ENCODE measurements around the gene PCDH19. TPM values are rescaled to one million over a fixed set of nuclear protein-coding genes. Genes with fewer than 3 reads are reported as not detected.
A peak's percentile ranks its signal among the peaks of the same experiment; 100 is the strongest.

The PCDH19 gene
- total RNA-seq, 6 donors from 2014 or later, result 0.10 to 1.0 (median 0.19) TPM

GRCh38 chrX:100407784-100408712 lies 2.0 kb downstream of the PCDH19 start:
- peak in 1 of 2 donors; percentile 57 for DNase-seq

GRCh38 chrX:100407147-100407783 lies 2.8 kb downstream of the PCDH19 start:
- Histone ChIP-seq H3K27ac (no peak overlapping the region), H3K9me3 (no peaks in the 10 kb centered on the region), H3K4me3 (no peak overlapping the region), H3K4me1 (peaks cover 6 to 37% (median 9%) of the 10 kb centered on the region in 4 donors), H3K36me3 (no peaks in the 10 kb centered on the region), H3K27me3 (peaks cover 0 to 34% (median 3%) of the 10 kb centered on the region in 4 donors)
- TF ChIP-seq, protein P1, sequence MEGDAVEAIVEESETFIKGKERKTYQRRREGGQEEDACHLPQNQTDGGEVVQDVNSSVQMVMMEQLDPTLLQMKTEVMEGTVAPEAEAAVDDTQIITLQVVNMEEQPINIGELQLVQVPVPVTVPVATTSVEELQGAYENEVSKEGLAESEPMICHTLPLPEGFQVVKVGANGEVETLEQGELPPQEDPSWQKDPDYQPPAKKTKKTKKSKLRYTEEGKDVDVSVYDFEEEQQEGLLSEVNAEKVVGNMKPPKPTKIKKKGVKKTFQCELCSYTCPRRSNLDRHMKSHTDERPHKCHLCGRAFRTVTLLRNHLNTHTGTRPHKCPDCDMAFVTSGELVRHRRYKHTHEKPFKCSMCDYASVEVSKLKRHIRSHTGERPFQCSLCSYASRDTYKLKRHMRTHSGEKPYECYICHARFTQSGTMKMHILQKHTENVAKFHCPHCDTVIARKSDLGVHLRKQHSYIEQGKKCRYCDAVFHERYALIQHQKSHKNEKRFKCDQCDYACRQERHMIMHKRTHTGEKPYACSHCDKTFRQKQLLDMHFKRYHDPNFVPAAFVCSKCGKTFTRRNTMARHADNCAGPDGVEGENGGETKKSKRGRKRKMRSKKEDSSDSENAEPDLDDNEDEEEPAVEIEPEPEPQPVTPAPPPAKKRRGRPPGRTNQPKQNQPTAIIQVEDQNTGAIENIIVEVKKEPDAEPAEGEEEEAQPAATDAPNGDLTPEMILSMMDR (IDR thresholded peaks at IDR 0.05), result no peak
- TF ChIP-seq POLR2A (IDR thresholded peaks at IDR 0.05) (no peak), POLR2AphosphoS5 (IDR thresholded peaks at IDR 0.05) (no peak), EP300 (IDR thresholded peaks at IDR 0.05) (no peak)
- ATAC-seq (ENCODE audit: low FRiP score in 2 of 2) (no peak), DNase-seq (peak in 1 of 2 donors; percentile 25)
- WGBS, 2 donors, result 59% methylated on average over 46 of the region's 47 CpGs; no CpG with 5 or more reads in 1 of the 2 donors

More at GRCh38 chrX:100407784-100408712, 2.0 kb downstream of the PCDH19 start:
- Histone ChIP-seq H3K36me3 (no peaks in the 10 kb centered on the region), H3K27me3 (peaks cover 0 to 33% (median 3%) of the 10 kb centered on the region in 4 donors), H3K4me3 (peak overlapping the region in 1 of 4 donors; percentile 22), H3K9me3 (no peaks in the 10 kb centered on the region), H3K4me1 (peaks cover 6 to 37% (median 9%) of the 10 kb centered on the region in 4 donors), H3K27ac (no peak overlapping the region)
- WGBS, 2 donors, result 56% methylated on average over 75 of the region's 90 CpGs; no CpG with 5 or more reads in 1 of the 2 donors
- no peak for TF ChIP-seq POLR2AphosphoS5 (IDR thresholded peaks at IDR 0.05)
- TF ChIP-seq, protein P1 (IDR thresholded peaks at IDR 0.05), result no peak
- TF ChIP-seq POLR2A (IDR thresholded peaks at IDR 0.05), result no peak
- no peak for TF ChIP-seq EP300 (IDR thresholded peaks at IDR 0.05)
- no peak for ATAC-seq (ENCODE audit: low FRiP score in 2 of 2)

DNA sequence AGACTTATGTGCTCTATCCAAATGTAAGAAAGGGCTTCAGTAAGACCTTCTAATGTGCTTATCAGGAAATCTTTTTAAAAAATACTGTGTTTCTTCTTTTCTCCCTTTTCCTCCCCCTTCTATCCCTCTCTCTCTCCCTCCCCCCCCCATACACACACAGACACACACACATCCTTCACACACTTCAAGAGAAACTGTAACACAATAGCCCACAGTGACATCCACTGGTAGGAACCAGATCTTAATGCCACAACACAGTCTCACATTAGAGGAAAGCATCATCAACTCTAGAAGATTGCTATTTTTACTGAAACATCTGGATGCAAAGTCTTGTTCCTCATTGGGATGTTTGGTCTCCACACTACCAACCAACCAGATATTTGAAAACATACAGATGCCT lies 4.6 kb downstream of the PCDH19 start:
- Histone ChIP-seq H3K27ac (no peak overlapping the region), H3K9me3 (no peaks in the 10 kb centered on the region), H3K27me3 (peaks cover 0 to 34% (median 3%) of the 10 kb centered on the region in 4 donors), H3K4me1 (peaks cover 6 to 22% (median 6%) of the 10 kb centered on the region in 4 donors), H3K4me3 (no peak overlapping the region), H3K36me3 (no peaks in the 10 kb centered on the region)
- no peak for DNase-seq
- TF ChIP-seq, protein P1 (IDR thresholded peaks at IDR 0.05), result no peak
- TF ChIP-seq EP300 (IDR thresholded peaks at IDR 0.05), result no peak
- TF ChIP-seq POLR2A (IDR thresholded peaks at IDR 0.05), result no peak
- no peak for TF ChIP-seq POLR2AphosphoS5 (IDR thresholded peaks at IDR 0.05)
- ATAC-seq (ENCODE audit: low FRiP score in 2 of 2), result no peak

GRCh38 chrX:100404851-100405250 lies 5.2 kb downstream of the PCDH19 start:
- H3K36me3 ChIP-seq, result no peaks in the 10 kb centered on the region
- WGBS, 2 donors, result 41 to 47% methylated on average over 3 of the region's 3 CpGs
- H3K4me3 ChIP-seq, result no peak overlapping the region
- DNase-seq, result no peak
- H3K9me3 ChIP-seq, result no peaks in the 10 kb centered on the region
- no peak overlapping the region for H3K27ac ChIP-seq
- peaks cover 6 to 17% (median 6%) of the 10 kb centered on the region in 4 donors for H3K4me1 ChIP-seq
- peaks cover 0 to 28% (median 3%) of the 10 kb centered on the region in 4 donors for H3K27me3 ChIP-seq
- no peak for ATAC-seq (ENCODE audit: low FRiP score in 2 of 2)
- TF ChIP-seq POLR2AphosphoS5 (IDR thresholded peaks at IDR 0.05), result no peak
- no peak for TF ChIP-seq EP300 (IDR thresholded peaks at IDR 0.05)
- no peak for TF ChIP-seq POLR2A (IDR thresholded peaks at IDR 0.05)
- TF ChIP-seq, protein P1 (IDR thresholded peaks at IDR 0.05), result no peak
